Measurements from ENCODE around the gene MBOAT2. TPM values are rescaled to one million over a fixed set of nuclear protein-coding genes. Genes with fewer than 3 reads are reported as not detected.

The MBOAT2 gene
- total and polyA plus RNA-seq, 5 experiments from 2014 or later: 0.82 to 1.8 (median 1.1) TPM; not detected in 1

DNA sequence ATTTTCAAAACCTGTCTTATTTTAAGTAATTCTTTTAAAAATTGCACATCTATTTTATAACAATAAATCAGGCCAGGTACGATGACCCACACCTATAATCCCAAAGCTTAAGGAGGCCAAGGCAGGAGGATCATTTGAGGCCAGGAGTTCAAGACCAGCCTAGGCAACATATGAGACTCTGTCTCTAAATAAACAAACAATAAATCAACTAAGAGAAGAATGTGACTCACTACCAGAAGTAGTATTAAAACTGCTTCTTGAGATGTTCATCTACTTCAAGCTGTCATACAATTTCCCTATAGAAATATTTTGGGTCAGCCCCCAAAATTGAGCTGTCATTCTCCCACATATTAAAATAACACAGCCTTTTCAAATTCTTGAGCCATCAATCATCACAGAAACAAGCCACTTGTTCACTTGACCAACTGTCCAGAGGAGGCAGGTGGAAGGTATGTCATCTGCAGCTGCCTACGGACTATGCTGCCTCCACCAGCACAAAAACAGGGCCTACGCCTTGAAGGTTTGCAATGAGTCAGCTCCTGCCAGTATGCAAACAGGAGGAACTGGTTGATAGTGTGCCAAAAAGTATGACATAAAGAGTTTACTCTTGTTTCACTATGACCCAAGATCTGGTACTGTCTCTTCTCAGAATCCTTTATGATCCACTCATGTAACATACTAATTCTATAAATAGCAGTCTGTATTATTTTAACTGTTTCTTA lies 199.7 kb downstream of the MBOAT2 start:
- no peaks in the 10 kb centered on the region for H3K27me3 Mint-ChIP-seq
- ATAC-seq: no peak

DNA sequence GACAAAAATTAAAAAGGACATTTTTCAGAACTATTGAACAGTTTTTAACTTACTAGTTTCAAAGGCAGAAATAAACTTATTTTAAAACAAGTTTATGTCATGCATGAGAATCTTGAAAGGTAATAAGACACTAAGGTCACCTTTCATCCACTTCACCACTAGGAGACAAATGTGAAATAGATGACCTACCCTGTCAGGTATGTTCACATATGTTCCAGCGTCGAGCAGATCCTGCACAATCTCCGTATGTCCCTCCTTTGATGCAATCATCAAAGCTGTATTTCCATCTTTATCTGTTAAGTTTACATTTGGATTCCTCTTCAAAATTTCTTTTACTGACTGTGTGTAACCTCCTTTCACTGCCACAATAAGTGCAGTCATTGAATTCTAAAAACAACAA lies 200.7 kb downstream of the MBOAT2 start:
- POLR2A ChIA-PET: no interaction called here
- Mint-ChIP-seq H3K4me1 (peaks cover under 1 to 12% (median 10%) of the 10 kb centered on the region in 4 donors), H3K27me3 (no peaks in the 10 kb centered on the region), H3K9me3 (no peaks in the 10 kb centered on the region), H3K4me3 (no peak overlapping the region), H3K27ac (no peak overlapping the region), H3K36me3 (peaks cover 6 to 89% (median 46%) of the 10 kb centered on the region in 3 donors)
- DNase-seq (no peak), ATAC-seq (no peak)

More for the DNA sequence above, 199.7 kb downstream of the MBOAT2 start:
- H3K4me3 Mint-ChIP-seq: no peak overlapping the region
- H3K9me3 Mint-ChIP-seq: no peaks in the 10 kb centered on the region
- H3K36me3 Mint-ChIP-seq: peaks cover 6 to 89% (median 54%) of the 10 kb centered on the region in 3 donors
- POLR2A ChIA-PET: no interaction called here
- peaks cover 0 to 13% (median 9%) of the 10 kb centered on the region in 4 donors for H3K4me1 Mint-ChIP-seq
- H3K27ac Mint-ChIP-seq: peak overlapping the region in 1 of 10 donors; percentile 55
- DNase-seq: no peak

Other genes starting within 250 kb of the MBOAT2 start
- 10 to 100 TPM; 48.5 to 54.1 TPM for gene KIDINS220, start 166.1 kb downstream of the MBOAT2 start, total RNA-seq
- gene KIDINS220, start 166.1 kb downstream of the MBOAT2 start, polyA plus RNA-seq: 10 to 100 TPM; 19.3 to 27.2 (median 20.6) TPM
- gene ASAP2, start 203.1 kb upstream of the MBOAT2 start, total RNA-seq: not detected
- gene ASAP2, start 203.1 kb upstream of the MBOAT2 start, polyA plus RNA-seq: not detected

All from naive thymus-derived CD8-positive, alpha-beta T cell (primary cell).